ENCODE results near the gene KIAA0040.

KIAA0040 gene

DNA sequence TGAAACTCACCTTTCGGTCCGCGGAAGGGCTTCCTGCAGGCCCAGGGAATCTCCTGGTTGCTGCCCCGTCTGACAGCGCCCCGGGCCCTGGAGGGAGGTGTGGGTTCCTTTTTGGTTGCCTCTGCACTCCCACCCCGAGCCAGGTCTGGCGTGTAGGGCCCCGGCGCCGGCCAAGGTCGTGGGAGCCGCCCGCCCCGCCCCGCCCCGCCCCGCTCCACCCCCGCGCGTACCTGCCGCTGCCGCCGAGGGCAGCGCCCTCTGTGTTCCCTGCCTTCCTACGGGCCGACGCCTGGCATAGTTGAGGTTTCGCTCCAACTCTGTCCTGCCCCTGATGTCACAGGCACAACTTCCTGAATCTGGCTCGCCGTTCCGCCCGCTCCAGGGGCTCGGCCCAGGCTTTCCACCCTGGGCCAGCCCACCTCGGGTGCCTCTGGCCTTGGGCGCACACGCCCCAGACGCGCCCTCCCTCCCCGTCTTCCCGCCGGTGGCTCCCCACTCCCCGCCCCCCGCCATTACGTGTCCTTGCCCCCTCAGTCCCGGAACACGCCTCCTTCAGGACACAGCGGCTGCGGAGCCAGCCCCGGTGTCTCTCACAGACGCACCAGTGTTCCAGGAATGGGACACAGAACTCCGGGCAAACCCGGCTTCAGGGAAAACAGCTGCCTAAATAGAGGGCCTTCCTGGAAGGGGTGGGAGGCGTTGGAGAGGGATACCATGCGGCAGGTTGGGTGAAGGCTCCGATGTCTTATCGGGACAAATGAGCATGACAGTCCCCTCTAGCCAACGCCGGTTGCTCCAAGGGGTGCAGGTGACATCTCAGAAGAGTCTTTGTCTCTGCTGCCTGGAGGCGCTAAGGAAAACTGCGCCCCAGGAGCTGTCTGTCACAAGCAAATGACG is at the start of gene KIAA0040:
TSS of gene KIAA0040 (minus strand) at position 147 of the 897 bp plus-strand sequence. CDS start 31,763 bp downstream, outside the sequence.
- peak; percentile 94 for DNase-seq

DNA sequence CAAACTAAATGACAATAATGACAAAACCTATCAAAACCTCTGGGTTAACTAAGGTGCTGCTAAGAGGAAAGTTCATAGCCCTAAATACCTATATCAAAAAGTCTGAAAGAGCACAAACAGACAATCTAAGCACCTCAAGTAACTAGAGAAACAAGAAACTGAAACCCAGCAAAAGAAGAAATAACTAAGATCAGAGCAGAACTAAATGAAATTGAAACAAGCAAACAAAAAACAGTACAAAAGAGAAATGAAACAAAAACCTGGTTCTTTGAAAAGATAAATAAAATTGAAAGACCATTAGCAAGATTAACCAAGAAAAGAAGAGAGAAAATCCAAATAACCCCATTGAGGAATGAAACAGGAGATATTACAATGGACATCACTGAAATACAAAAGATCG is 44.8 kb upstream of the KIAA0040 start:
- DNase-seq: no peak

DNA sequence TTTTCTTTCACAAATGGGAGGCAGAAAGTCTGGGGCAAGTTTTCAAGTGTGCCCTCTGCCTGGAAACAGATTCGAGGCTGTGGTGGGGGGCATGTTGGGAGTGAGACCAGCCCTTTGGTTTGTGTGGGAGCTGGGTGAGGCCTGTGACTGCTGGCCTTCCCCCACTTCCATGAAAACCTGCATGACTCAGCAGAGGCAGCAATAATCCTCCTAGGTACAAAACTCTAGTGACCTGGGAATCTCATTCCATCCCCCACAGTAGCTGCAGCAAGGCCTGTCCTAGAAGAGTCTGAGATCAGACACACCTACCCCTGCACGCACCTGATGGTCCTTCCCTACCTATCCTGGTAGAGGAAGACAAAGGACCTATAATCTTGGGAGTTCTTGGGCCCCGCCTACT is 42.1 kb upstream of the KIAA0040 start:
- peak; percentile 17 for DNase-seq

DNA sequence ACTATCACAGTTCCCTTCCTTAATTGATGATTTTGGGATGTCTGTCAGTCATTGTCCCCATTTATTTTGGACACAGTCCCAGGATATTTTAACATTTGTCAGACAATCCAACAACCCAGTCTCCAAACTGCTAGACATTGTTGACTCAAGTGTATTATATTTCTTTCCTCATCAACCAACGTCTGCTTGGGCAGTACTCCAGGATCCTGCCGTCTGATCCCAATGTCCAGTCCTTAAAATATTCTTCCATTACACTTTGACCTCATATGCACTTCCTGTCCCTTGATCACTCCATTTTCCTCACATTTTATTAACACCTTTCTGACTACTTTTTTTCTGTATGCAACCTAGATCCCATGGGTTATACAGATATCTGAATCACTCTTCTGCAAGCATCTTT is 39.8 kb upstream of the KIAA0040 start:
- DNase-seq: peak; percentile 11

DNA sequence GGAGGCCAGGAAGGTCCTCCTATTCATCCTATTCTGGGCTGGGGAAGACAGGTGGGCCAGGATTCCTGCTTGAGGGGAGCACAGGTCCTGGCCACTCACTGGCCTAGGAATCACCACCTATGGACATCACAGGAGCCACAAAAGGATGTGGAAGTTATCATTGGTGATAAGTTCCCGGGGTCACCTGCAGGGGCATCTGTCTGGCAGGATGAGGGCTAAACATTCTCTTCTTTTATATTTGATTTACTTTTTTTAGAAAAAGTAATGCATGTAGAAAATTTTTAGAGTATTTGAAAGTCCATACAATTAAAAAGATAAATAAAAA is 33.2 kb upstream of the KIAA0040 start:
- no peak for DNase-seq

DNA sequence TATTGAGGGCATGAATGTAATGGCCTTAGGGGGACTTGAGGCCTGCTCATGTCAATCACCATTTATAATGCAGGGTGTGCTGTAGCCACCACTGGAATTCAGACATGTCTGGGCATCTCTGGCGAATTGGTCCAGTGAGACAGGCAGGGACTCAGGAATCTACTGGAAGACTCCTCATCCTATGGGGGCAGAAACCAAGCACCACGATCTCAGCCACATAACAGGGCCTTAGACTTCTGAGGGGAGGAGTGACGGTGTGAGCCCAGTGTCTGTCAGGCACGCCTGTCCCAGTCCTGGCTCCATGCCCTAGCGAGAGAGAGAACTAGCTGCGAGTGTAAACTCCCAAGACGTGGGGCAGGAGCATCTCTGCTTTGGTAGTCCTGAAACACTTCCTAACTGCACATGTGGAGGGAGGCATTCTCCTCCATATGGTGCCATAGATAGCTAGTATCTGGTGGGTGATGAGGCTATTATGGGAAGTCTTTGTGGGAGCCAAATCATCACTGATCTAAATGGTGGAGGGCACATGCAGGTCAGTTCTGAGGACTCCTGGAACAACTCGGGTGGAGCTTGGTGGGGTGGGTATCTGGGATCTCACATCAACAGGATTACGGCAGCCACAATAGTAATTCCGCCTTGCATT is 29.8 kb upstream of the KIAA0040 start:
- DNase-seq: no peak

DNA sequence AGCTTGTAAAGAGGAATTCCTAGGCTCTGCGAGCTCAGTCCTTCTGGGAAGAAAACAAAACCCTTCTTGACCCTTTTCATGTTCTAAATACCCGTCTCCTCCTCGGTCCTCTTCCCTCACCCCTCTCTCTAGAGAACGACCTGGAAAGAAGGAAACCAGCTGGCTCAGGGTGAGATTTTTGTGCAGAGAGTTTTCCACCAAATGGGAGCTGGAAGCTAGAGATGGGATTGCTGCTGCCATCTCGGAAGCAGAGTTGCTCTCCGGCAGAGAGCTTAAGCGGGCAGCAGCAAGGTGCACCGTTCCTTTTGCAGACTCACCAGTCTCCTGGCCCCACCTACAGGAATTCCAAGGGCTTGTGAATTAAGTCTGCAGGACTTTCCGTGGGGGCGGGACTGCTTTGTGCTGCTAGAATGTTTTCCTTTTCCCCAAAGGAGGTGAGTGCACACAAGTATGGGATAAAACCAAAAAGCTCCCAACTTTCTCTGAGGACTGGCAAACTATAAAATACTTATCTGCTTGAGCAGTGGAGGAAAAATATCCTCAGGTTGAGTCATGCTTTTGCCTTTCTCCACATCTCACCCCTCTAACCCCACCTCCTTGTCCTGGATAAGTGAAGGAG is 29.1 kb upstream of the KIAA0040 start:
- DNase-seq: no peak

DNA sequence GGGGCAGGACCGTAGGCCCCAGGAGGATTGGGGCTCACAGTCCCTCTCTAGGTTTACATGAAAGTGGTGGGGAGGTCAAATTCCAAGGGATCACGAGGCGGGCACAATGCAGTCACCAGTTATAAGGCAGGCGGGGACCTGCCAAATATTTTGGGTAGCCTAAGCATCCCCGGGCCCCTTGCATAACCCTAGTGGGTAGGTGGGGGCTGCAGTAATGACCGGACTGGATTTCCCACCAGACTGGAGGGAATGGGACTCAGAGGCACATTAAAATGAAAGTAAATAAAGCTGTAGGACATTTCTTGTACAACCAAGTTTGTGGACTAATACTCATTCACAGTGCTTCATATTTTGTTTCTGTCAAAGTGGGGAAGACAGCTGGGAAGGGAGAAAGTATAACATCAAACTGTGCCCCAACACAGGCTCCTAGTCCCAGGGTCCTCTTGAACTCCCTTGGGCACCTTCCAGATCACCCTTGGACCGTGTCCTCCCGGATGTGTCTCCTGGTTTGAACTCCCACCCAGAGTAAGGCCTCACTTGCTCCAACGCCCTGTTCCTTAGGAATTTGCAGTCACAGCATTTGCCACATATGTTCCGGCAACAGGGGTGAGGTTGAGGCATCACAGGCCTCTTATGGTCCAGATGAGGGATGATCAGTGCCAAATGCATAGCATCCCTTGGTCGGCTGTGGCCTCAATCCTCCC is 28.4 kb upstream of the KIAA0040 start:
- DNase-seq: no peak

DNA sequence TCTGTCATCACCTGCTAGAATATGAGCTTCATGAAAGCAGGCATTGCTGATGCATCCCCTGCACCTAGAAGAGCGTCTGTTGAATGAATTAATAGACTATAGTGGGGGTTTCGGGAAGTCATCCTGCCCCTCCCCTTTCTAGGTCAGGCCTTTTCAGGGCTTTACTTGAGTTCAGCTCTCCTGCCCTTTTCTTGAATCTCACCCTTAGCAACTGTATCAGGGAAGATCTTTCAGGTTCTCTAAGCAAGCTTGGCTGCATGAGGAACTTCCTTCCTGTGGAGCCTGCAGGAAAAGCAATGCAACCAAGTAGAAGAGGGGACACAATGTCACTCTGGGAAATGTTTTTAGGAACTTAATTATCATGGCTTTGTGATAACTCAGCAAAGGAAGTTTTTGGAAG is 27.2 kb upstream of the KIAA0040 start:
- DNase-seq: no peak

DNA sequence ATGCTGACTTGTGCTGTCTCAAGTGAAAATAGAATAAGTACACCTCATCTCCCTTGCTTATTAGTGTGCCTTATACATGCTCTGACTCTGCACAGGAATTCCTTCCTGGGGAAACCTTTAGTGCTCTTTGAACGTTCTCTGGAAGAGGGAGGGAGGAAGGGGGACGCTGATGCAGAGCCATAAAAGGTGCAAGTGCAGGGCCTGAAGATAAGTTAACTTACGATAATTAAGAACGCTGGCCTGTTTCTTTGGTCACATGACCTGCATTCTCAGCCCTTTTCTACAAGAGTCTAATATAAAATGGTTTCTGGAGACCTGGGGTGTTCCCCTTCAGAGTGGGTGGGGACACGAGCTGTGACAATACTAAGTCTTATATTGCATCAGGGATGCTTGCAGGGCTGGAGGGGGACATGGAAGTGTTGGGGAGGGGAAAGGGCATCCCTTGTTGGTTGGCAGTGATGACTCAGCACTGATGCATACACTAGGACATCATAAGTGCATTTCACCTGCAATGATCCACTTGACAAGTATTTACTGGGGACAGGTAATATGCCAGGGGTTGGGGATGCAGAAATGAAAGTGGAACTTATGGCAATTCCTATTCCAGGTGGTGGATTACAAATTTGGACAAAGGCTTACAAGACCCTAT is 26.3 kb upstream of the KIAA0040 start:
- peak; percentile 72 for DNase-seq

DNA sequence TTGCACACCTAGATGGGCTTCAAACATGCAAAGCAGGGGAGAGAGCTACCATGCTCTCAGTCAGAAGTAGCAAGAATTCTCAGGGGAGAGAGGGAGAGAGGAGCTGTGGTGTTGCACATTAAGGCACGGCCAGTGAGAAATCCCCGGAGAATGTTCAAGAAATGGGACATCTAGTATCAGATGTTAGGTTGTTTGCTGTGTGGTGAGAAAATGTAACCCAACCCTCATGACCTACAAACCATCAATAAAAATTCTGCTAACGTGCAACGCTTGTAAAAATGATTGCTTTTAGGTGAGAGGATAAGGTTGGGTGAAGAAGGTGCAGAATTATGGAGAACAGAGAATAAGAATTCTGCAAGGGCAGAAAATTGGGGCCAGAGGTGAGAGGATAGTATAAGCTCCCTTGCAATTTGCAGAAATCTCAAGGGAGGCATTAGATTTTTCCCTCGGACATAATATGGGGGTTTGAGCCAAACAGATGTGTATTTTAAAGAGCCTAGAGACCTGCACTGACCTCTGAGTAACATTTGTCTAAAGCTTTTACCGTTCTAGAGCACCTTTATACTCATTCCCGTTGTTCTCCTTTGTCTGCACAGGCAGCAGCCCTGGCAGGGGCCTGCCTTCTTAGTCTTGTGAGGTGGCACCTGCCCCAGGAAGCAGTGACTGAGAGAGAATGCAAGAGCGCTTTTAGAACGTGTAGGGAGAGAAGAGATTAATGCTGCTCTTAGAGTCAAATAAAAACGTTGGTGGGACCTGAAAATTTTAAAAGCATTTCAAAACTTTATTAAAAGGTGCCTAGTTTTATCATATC is 25.4 kb upstream of the KIAA0040 start:
- DNase-seq: no peak

DNA sequence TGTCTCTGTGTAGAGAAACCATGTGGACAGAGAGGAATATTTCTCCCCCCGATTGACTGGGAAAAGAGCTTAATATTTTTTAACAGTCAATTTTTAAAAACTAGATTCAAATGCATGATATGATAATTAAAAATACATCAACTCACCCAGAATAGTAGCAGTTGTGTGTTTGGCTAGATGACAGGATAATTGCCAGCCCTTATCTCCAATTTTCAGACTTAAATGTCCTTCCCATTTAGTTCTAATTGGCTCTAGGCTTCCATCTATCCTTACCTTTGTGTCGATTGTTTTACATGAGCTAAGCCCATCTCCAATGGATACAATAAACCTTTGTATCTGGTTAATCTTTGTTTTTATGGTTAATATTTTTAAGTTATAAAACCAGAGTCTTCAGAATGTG is 23.9 kb upstream of the KIAA0040 start:
- no peak for DNase-seq

DNA sequence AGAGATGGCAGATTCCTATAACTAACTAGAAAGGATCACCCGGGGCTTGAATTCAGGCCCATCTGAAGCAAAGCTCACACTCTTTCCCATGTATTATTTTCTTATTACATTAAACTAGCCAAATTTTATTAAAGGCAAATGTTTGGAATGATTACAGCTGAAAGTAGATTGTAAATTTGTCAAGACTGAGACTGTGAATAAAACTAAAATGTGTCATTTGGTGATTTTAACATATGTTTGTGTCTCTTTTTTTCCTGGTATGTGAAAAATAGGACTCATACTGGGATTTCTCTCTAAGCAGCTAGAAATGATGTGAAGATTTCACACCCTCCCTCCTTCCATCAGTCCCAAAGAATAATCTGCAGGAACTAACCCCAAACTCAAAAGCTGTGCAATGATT is 19.1 kb upstream of the KIAA0040 start:
- DNase-seq: no peak

DNA sequence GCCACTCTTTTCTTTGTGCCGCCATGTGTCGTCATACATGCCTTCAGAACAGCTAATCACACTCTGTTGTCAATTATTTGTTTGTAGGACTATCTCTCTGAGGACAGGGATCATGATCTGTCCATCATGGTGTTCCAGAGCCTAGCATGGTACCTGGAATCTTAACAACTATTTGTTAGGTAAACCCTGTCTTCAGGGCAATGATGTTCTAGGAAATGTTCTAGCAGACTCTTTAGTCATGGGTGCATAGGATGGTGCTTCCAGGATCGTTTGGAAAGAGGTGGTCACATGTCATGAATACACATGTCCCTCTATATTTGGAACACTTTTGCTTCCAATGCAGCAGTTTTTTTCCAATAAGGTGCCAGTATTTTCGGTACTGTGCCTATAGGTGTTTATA is 18.2 kb upstream of the KIAA0040 start:
- no peak for DNase-seq

DNA sequence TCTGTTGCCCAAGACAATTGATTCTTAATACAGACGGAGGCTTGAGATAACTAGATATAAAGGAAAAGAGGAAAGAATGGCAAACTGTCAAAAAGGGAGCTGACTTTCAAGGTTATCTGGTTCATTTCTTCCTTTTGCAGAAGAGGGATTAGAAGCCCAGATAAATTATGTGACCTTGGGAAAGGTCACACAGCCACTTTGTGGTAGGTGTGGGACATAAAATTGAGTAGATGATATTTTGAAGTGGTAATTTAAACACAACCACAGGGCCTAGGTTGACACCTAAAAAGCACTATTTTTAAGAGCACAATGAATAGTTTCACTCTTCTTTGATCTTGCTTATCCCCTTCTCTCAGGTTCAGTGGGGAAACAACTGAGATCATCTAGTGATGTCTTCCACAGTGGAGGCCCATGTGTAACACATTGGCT is 16.9 kb upstream of the KIAA0040 start:
- DNase-seq: no peak

DNA sequence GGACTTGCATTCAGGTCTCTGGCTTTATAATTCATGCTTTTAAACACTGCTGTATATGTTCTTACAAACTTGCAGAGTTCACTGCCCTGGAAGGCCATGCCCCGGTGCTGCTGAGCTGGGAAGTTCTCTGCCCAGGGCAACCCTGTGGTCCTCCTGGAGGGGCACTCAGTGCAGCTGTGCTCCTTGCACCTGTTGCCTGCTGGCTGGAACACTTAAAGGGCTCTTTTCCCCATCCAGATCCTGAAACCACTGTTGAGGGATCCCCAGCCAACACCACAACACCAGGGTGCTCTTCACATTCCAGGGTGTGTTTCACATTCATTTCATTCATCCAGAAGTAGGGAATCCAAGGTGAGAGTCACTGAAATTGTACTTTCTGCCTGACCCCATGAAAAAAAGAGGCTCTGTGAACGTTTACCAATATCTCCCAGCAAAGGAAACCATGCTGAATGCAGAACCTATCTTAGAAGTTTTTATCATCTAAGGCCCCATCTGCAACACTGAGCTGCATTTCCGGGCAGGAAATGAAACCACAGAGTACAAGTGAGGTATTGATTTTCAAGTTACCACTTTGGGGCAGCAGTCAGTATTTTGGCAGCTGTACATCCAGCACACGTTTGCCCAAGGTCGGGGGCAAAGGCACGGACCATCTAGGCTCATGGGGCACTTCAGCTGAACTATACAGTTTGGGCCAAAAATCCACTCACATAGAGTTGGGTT is 16.4 kb upstream of the KIAA0040 start:
- DNase-seq: no peak

DNA sequence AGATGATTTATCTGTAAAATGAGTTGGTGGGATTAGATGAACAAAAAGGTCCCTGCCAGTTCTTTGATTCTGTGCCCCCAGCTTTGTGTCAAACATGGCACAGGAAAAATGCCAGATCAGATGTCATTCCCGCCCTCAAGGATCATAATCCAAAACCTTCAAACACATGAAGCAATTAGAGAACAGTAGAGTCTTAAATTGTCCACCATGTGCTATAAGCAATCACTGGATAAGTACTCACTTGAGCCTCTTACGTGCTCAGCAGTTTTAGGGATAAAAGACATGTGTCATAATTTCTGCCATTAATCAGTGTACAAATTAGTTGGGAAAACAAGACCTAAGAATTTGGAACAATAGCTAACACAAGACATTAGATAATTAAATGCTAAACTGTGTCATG is 15.4 kb upstream of the KIAA0040 start:
- no peak for DNase-seq

DNA sequence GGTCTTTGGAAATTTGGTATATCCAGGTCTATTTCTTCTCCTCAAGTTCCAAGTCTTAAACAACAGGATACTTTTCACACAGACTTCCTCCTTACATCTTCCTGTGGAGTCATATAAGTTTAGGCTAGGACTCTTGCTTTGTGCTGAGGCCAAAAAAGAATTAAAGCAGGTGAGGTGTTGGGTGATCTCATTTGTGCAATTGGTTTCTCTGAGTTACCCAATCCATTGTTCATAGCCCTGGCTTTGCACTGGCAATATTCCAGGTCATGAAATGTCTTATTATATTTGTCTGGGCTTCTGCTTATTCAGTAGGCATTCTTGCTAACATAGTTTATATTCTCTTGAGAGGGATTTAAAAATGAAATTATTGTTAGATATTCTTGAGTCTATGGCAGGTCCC is 14.1 kb upstream of the KIAA0040 start:
- no peak for DNase-seq

DNA sequence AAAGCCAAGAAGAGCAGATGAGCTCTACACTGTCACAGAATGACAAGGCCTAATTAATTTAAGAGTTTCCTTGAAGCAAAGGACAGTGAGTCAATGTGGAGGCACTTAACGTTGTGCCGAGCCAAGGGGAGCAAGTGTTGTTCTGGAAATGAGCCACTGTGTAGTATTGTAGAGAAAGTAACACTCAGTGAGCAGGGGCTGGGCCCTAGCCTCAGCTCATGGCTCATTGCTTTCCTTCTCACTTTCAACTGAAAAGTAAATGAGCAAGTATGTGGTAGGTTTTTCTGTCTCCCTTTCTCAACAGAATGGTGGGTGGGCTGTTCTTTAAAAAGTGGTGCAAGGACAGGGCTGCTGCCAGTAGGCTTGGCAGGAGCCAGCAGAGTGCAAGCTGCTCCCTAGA is 11.8 kb upstream of the KIAA0040 start:
- DNase-seq: no peak

DNA sequence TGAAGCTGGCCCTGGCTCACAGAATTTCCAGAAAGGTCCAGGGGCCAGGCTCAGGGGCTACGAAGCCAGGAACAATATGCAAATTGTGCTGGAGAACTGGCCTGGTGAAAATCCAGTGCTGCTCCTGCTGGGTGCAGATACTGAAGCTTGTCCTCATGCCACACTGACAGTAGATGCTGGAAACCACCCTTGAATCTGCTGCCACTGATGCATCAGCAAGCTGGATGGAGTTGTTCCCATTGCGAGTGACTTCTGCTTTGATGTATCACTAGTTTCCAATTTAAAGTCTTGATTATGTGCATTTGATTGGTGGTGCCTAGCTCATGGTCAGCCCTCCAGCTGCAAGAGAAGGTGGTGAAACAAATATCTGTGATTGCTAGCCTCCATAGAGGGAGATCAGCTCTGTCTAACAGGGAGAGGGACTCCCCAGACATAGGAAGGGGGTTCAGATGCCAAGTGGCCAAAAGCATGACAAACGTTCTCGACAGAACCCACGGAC is 11.0 kb upstream of the KIAA0040 start:
- no peak for DNase-seq

Measured in DMS53 (cell line).